VCaP (cell line): ENCODE data around the gene PCSK6.

Experiments used
- H3K27ac ChIP-seq: fragments of 450-650 bp; 2 replicates; pipeline ENCODE4 v1.5.1; 2017
- CTCF ChIP-seq: fragments of 450-650 bp; conservative IDR thresholded peaks from 2 replicates; pipeline ENCODE4 v1.5.1; 2017; ENCODE audit warnings: mild to moderate bottlenecking, moderate library complexity

Gene PCSK6

GRCh38 chr15:101522091-101522490, 32.6 kb upstream of the PCSK6 start:
- H3K27ac ChIP-seq = peak overlapping the region; percentile 39
- no peak for TF ChIP-seq CTCF

GRCh38 chr15:101521591-101521990, 32.1 kb upstream of the PCSK6 start:
- H3K27ac ChIP-seq = peak overlapping the region; percentile 39
- no peak for TF ChIP-seq CTCF

- no peak for TF ChIP-seq CTCF
- H3K27ac ChIP-seq = peak overlapping the region; percentile 39; the same call in 1 of the 2 replicates
These were observed 31.6 kb upstream of the PCSK6 start for GRCh38 chr15:101521069-101521468.

GRCh38 chr15:101520395-101520794, 30.9 kb upstream of the PCSK6 start:
- no peak overlapping the region for H3K27ac ChIP-seq
- TF ChIP-seq CTCF = no peak

GRCh38 chr15:101517504-101517903, 28.0 kb upstream of the PCSK6 start:
- H3K27ac ChIP-seq = no peak overlapping the region
- TF ChIP-seq CTCF = no peak

GRCh38 chr15:101514318-101514717, 24.8 kb upstream of the PCSK6 start:
- TF ChIP-seq CTCF = no peak

GRCh38 chr15:101511717-101512116, 22.2 kb upstream of the PCSK6 start:
- H3K27ac ChIP-seq = no peak overlapping the region
- TF ChIP-seq CTCF = no peak

More at GRCh38 chr15:101514318-101514717, 24.8 kb upstream of the PCSK6 start:
- H3K27ac ChIP-seq = no peak overlapping the region
